ENCODE measurements around the gene CDC25B.

CDC25B gene

DNA sequence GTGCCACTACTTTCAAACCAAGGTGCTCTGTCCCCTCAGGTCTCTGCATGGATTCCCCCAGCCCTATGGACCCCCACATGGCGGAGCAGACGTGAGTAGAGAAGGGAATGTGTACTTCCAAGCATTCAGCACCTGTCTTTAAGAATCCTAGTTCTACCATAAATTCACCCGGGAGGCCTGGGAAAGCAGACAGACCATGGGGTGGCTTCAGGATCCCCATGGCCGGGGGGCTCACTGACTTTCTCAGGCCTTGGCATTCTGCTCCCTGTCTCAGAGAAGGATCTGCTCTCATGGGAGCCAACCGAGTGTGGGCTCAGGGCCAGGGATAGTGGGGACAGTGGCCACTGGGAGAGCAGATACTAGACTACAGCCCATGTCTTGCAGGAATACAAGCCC, 2.3 kb downstream of the CDC25B start:
- DNase-seq (ENCODE audit: low spot score) = no peak
- H3K27me3 ChIP-seq (ENCODE audit: insufficient read depth, poor library complexity, severe bottlenecking) = no peaks in the 10 kb centered on the region
- H3K4me1 ChIP-seq (ENCODE audit: insufficient read depth, poor library complexity, severe bottlenecking) = peaks cover 11% of the 10 kb centered on the region
- H3K9me3 ChIP-seq (ENCODE audit: severe bottlenecking) = no peaks in the 10 kb centered on the region
- TF ChIP-seq, protein P1, sequence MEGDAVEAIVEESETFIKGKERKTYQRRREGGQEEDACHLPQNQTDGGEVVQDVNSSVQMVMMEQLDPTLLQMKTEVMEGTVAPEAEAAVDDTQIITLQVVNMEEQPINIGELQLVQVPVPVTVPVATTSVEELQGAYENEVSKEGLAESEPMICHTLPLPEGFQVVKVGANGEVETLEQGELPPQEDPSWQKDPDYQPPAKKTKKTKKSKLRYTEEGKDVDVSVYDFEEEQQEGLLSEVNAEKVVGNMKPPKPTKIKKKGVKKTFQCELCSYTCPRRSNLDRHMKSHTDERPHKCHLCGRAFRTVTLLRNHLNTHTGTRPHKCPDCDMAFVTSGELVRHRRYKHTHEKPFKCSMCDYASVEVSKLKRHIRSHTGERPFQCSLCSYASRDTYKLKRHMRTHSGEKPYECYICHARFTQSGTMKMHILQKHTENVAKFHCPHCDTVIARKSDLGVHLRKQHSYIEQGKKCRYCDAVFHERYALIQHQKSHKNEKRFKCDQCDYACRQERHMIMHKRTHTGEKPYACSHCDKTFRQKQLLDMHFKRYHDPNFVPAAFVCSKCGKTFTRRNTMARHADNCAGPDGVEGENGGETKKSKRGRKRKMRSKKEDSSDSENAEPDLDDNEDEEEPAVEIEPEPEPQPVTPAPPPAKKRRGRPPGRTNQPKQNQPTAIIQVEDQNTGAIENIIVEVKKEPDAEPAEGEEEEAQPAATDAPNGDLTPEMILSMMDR (IDR thresholded peaks at IDR 0.05; ENCODE audit: poor library complexity, severe bottlenecking) = no peak
- peak overlapping the region; percentile 74 for H3K27ac ChIP-seq (ENCODE audit: poor library complexity, severe bottlenecking)
- ATAC-seq (ENCODE audit: low read depth) = no peak
- peaks cover 66% of the 10 kb centered on the region for H3K36me3 ChIP-seq (ENCODE audit: low read depth)
- H3K4me3 ChIP-seq (ENCODE audit: severe bottlenecking) = no peak overlapping the region

DNA sequence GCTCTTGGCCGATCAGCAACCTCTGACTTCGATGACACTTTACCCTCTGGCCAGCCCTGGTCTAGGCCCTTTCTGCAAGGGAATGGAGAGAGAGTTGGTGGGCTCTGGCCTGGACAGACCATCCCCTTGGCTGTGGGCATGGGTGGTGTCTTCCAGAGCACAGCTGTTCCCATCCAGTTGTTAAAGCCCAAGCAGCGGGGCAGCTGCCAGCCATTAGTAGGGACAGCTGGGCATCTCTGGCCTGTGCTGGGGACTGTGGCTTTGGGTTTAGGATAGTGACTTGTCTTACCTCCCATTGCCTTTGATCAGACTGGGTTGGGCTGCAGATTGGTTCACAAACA, 2.8 kb downstream of the CDC25B start:
- DNase-seq (ENCODE audit: low spot score) (no peak), ATAC-seq (ENCODE audit: low read depth) (no peak)
- Histone ChIP-seq H3K9me3 (ENCODE audit: severe bottlenecking) (no peaks in the 10 kb centered on the region), H3K27ac (ENCODE audit: poor library complexity, severe bottlenecking) (peak overlapping the region; percentile 74), H3K36me3 (ENCODE audit: low read depth) (peaks cover 71% of the 10 kb centered on the region), H3K4me3 (ENCODE audit: severe bottlenecking) (no peak overlapping the region), H3K4me1 (ENCODE audit: insufficient read depth, poor library complexity, severe bottlenecking) (peaks cover 15% of the 10 kb centered on the region), H3K27me3 (ENCODE audit: insufficient read depth, poor library complexity, severe bottlenecking) (no peaks in the 10 kb centered on the region)
- TF ChIP-seq, protein P1 (IDR thresholded peaks at IDR 0.05; ENCODE audit: poor library complexity, severe bottlenecking) = no peak

DNA sequence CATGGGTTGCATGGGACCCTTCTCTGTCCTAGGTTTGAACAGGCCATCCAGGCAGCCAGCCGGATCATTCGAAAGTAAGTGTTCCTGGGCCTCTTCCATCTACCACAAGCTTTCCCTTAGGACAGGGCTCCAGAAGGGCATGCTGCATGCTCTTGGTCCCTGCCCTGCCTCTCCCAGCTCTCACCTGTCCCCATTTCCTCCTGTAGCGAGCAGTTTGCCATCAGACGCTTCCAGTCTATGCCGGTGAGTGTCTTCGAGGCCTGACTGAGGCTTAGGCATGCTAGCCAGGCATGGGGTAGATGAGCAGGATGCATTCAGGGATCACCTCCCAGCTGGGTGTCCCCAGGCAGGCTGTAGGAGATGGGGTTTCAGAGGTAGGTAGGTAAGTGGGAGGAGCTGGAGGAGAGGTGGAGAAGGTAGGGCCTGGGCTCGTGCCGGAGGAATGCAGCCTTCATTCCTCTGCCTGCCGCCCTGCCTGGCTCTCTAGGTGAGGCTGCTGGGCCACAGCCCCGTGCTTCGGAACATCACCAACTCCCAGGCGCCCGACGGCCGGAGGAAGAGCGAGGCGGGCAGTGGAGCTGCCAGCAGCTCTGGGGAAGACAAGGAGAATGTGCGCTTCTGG, 4.3 kb downstream of the CDC25B start:
- H3K27me3 ChIP-seq (ENCODE audit: insufficient read depth, poor library complexity, severe bottlenecking) = no peaks in the 10 kb centered on the region
- H3K4me1 ChIP-seq (ENCODE audit: insufficient read depth, poor library complexity, severe bottlenecking) = peaks cover 21% of the 10 kb centered on the region
- H3K27ac ChIP-seq (ENCODE audit: poor library complexity, severe bottlenecking) = peak overlapping the region; percentile 74
- H3K36me3 ChIP-seq (ENCODE audit: low read depth) = peaks cover 86% of the 10 kb centered on the region
- H3K9me3 ChIP-seq (ENCODE audit: severe bottlenecking) = no peaks in the 10 kb centered on the region
- TF ChIP-seq, protein P1 (IDR thresholded peaks at IDR 0.05; ENCODE audit: poor library complexity, severe bottlenecking) = no peak
- DNase-seq (ENCODE audit: low spot score) (no peak), ATAC-seq (ENCODE audit: low read depth) (no peak)
- no peak overlapping the region for H3K4me3 ChIP-seq (ENCODE audit: severe bottlenecking)

DNA sequence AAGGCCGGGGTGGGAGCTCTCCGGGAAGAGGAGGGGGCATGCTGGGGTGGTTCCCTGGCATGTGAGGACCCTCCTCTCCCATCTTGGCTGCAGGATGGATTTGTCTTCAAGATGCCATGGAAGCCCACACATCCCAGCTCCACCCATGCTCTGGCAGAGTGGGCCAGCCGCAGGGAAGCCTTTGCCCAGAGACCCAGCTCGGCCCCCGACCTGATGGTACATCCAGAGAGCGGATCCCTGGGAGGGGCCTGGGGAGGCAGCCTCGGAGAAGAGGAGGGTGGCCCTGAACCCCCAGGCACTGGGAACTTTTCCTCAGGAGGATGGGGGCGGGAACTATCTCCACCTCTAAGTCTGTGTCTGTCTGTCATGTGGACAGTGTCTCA, 4.8 kb downstream of the CDC25B start:
- no peak for ATAC-seq (ENCODE audit: low read depth)
- Histone ChIP-seq H3K27me3 (ENCODE audit: insufficient read depth, poor library complexity, severe bottlenecking) (no peaks in the 10 kb centered on the region), H3K36me3 (ENCODE audit: low read depth) (peaks cover 91% of the 10 kb centered on the region), H3K27ac (ENCODE audit: poor library complexity, severe bottlenecking) (peak overlapping the region; percentile 74), H3K4me3 (ENCODE audit: severe bottlenecking) (no peak overlapping the region), H3K9me3 (ENCODE audit: severe bottlenecking) (no peaks in the 10 kb centered on the region), H3K4me1 (ENCODE audit: insufficient read depth, poor library complexity, severe bottlenecking) (peaks cover 25% of the 10 kb centered on the region)
- TF ChIP-seq, protein P1 (IDR thresholded peaks at IDR 0.05; ENCODE audit: poor library complexity, severe bottlenecking) = no peak
- peak; percentile 68 for DNase-seq (ENCODE audit: low spot score)

GRCh38 chr20:3801299-3801698, 5.2 kb downstream of the CDC25B start:
- no peaks in the 10 kb centered on the region for H3K27me3 ChIP-seq (ENCODE audit: insufficient read depth, poor library complexity, severe bottlenecking)
- DNase-seq (ENCODE audit: low spot score) (no peak), ATAC-seq (ENCODE audit: low read depth) (no peak)
- no peaks in the 10 kb centered on the region for H3K9me3 ChIP-seq (ENCODE audit: severe bottlenecking)
- H3K27ac ChIP-seq (ENCODE audit: poor library complexity, severe bottlenecking) = peak overlapping the region; percentile 74
- H3K36me3 ChIP-seq (ENCODE audit: low read depth) = peaks cover 95% of the 10 kb centered on the region
- peaks cover 30% of the 10 kb centered on the region for H3K4me1 ChIP-seq (ENCODE audit: insufficient read depth, poor library complexity, severe bottlenecking)
- no peak overlapping the region for H3K4me3 ChIP-seq (ENCODE audit: severe bottlenecking)
- TF ChIP-seq, protein P1 (IDR thresholded peaks at IDR 0.05; ENCODE audit: poor library complexity, severe bottlenecking) = no peak

Measured in RWPE2 (cell line).